ENCODE results near the gene LRCH4.

LRCH4 gene

GRCh38 chr7:100604976-100605911 lies 19.3 kb upstream of the LRCH4 start:
- peak in 2 of 4 experiments; percentile 28 to 40 for DNase-seq (ENCODE audit: low read depth in 4 of 4, low spot score in 1 of 4)

DNA sequence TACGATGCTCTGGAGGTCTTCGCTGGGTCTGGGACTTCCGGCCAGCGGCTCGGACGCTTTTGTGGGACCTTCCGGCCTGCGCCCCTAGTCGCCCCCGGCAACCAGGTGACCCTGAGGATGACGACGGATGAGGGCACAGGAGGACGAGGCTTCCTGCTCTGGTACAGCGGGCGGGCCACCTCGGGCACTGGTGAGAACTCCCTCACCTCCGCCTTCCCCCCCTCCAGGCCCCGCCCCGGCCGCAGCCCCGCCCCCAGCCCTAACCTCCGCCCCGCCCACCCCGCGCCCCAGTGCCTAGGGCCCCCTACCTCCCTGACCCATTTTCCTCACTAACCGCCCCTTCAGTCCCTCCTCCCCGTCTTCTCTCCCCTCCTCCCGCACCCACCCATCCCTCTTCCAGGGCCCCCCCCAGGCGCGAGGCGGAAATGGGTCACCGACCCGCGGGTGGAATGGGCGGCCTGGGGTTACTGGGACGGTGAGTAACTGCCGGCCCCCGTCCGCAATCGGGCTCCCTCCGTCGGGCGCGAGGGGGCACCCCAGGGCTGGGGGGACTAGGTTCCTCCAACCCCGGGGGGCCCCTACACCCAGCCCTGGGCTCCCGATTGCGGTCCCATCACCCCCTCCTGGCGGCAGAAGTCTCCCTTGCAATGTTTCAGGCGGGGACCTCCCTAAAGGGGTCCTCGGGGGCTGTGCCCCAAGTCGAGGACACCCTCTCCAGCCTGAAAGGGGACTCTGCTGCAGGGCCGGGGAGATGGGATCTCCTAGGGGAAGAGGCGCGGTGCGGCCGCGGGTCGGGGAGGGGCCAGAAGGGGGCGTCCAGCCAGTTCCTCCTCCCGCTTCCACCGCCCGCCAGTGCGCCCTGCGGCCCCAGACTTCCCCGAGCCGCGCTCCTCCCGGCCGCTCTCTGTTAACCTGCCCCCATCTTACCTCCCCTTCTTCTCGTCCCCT lies 18.4 kb upstream of the LRCH4 start:
- DNase-seq (ENCODE audit: low read depth in 4 of 4, low spot score in 1 of 4): peak in 3 of 4 experiments; percentile 36 to 63 (median 51)

DNA sequence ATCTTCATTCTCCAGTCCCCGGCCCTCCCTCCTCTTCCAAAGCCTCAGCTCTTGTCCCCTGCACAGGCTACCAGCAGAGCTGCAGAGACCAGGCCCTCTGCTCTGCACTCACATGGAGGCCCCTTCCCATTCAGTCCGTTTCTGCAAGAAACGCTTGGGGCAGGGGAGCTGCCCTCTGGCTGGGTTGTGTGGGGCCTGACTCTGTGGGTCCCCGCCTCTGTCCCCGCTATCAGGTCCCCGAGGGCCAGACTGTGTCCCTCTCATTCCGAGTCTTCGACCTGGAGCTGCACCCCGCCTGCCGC lies 17.7 kb upstream of the LRCH4 start:
- DNase-seq (ENCODE audit: low read depth in 4 of 4, low spot score in 1 of 4): no peak

GRCh38 chr7:100602889-100603725 lies 17.2 kb upstream of the LRCH4 start:
- no peak for DNase-seq (ENCODE audit: low read depth in 4 of 4, low spot score in 1 of 4)

GRCh38 chr7:100600730-100601038 lies 14.8 kb upstream of the LRCH4 start:
- DNase-seq (ENCODE audit: low read depth in 4 of 4, low spot score in 1 of 4): no peak

DNA sequence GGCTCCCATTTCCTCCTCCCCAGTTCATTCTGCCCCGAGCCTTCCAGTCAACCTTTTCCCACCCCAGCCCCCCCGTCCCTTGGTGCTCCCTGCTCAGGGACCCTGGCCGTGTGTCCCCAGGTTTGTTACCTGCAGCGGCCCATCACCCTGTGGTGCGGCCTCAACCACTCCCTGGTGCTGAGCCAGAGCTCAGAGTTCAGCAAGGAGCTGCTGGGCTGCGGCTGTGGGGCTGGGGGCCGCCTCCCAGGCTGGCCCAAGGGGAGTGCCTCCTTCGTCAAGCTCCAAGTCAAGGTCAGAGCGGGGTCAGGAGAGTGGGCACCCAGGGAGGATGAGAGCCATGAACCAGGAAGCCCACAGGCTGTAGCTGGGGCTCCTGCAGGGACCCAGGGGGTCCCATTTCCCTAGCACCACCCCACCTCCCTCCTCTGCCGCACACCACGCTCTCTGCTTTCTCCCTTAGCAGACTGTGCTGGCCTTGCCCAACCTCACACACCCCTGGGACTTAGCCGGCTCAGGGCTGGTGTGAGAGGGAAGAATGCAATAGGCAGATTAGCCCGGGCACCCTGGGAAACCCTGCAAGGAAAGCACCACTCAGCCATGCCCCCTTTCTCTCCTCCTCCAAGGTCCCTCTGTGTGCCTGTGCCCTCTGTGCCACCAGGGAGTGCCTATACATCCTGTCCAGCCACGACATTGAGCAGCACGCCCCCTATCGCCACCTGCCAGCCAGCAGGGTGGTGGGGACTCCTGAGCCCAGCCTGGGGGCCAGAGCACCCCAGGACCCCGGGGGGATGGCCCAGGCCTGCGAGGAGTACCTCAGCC lies 14.2 kb upstream of the LRCH4 start:
- no peak for DNase-seq (ENCODE audit: low read depth in 4 of 4, low spot score in 1 of 4)

GRCh38 chr7:100598425-100598824 lies 12.5 kb upstream of the LRCH4 start:
- DNase-seq (ENCODE audit: low read depth in 4 of 4, low spot score in 1 of 4): no peak

GRCh38 chr7:100595188-100595587 lies 9.3 kb upstream of the LRCH4 start:
- no peak for DNase-seq (ENCODE audit: low read depth in 4 of 4, low spot score in 1 of 4)

DNA sequence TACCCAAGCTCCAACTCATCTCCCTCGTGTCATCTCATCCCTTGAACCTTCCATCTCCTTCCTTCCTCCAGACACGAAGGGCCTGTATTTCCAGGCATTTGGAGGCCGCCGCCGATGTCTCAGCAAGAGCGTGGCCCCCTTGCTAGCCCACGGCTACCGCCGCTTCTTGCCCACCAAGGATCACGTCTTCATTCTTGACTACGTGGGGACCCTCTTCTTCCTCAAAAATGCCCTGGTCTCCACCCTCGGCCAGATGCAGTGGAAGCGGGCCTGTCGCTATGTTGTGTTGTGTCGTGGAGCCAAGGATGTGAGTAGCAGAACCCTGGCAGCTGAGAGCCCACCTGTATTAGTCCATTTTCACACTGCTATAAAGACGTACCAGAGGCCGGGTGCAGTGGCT lies 5.7 kb upstream of the LRCH4 start:
- no peak for DNase-seq (ENCODE audit: low read depth in 4 of 4, low spot score in 1 of 4)

DNA sequence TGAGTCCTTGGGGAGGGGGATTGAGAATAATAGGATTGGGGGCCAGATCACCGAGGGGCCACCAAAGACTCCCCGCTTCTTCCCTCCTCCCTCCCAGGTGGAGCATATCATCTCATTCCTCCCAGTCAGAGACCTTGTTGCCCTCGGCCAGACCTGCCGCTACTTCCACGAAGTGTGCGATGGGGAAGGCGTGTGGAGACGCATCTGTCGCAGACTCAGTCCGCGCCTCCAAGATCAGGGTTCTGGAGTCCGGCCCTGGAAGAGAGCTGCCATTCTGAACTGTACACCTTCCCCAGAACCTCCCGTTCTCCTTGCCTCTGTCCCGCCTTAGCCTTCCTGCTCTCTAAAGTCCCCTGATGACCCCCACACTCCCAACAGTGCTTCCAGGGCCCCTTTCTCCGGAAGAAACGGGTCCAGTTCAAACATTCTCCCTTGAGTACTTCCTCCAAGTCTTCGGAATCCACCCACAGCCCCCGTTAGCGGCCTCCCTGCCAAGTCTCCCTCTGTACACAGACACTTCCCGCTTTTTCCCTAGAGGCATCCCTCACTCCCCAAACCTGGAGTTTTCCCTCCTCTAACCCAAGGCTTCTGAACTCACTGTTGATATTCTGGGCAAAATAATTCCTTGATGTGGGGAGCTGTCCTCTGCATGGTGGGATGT lies 4.3 kb upstream of the LRCH4 start:
- DNase-seq (ENCODE audit: low read depth in 4 of 4, low spot score in 1 of 4): no peak

DNA sequence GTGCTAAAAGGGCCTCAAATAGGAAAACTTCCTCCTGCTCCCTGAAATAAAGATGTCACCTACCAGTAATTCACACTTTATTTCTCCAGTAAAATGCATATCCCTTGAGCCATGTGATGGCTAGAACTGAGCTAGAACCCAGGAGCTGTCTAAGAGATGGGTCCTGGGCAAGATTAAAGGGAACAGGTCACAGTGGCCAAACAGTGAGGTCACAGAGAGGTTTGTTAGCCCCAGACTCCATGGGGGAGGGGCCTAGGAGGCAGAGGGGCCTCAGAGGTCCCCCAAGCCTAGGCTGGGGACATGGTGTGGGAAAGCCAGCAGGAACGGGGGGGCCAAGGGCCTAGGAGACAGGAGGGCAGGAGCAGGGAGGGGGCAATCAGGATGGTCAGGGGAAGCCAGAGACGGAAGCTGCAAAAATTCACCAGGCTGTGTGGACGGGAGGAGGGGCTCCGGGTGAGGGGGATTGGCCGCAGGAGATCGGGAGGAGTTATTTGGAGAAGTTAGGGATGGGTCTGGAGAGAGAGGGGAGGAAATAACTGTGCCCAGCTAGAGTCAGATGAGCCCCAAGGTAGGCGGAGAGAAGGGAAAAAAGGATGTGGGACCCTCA lies 3.5 kb upstream of the LRCH4 start:
- no peak for DNase-seq (ENCODE audit: low read depth in 4 of 4, low spot score in 1 of 4)

DNA sequence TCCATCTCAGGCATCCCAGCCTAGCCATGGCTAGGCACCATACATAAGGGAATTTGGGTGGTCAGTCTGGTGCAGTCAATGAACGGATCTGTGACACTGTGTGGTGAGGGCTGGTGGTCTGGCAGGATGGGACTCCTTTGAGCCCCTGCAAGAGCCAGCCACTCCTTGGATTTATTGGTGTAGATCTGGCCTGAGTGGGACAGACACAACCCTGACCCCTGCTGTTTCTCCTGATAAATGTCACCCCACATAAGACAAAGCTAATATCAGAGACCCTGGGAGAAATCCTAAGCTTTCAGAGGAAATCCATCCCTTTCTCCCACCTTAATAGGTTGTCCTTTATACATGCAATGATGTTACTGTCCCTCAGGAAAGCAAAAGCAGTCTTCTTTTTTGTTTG lies 2.5 kb upstream of the LRCH4 start:
- no peak for DNase-seq (ENCODE audit: low read depth in 4 of 4, low spot score in 1 of 4)

GRCh38 chr7:100586266-100587025 lies 517 bp upstream of the LRCH4 start, which contains the start of gene FBXO24:
TSS of gene FBXO24 (plus strand) at chr7:100586328. CDS start at chr7:100586626, 298 bp downstream.
- DNase-seq (ENCODE audit: low read depth in 4 of 4, low spot score in 1 of 4): peak; percentile 94 to 99 (median 98)

DNA sequence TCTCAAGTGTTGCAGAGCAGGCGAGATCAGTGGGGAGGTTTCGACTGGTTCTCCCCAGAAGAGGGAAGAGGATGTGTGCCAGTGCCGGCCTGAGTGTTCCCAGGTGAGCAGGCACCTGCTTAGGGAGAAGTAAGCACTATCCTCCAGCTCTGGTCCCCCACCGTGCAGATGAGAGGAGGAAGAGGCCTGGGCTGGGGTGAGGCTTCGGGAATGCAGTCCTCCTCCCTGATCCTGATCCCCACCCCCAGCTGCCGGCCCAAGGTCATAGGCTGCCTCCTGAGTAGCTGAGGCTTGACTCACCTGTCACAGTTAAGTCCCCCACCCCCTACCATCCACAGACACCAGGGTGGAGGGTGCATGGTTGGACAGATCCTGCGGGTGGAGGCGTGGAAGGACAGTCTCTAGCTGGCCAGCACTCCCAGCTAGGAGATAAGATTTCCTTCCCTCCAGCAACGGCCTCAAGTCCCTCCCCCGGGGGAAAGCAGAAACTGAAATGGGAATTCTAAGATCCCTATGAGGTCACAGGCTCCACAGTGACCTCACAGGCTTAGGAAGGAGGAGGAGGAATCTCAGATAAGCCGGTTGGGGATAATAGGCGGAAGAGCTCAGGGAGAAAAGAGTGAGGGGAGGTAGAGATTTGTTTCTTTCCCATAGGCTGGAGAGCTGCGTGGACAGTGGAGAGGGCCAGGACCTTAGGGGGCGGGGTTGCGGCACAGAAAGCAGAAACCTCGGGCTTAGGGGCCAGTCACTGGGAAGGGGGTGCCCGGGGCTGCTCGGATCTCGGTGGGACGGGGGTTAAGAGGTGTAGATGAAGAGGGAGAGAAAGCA lies 1.0 kb downstream of the LRCH4 start:
- no peak for DNase-seq (ENCODE audit: low read depth in 4 of 4, low spot score in 1 of 4)

- DNase-seq (ENCODE audit: low read depth in 4 of 4, low spot score in 1 of 4): no peak
Observed at GRCh38 chr7:100584054-100584682, 1.8 kb downstream of the LRCH4 start.

DNA sequence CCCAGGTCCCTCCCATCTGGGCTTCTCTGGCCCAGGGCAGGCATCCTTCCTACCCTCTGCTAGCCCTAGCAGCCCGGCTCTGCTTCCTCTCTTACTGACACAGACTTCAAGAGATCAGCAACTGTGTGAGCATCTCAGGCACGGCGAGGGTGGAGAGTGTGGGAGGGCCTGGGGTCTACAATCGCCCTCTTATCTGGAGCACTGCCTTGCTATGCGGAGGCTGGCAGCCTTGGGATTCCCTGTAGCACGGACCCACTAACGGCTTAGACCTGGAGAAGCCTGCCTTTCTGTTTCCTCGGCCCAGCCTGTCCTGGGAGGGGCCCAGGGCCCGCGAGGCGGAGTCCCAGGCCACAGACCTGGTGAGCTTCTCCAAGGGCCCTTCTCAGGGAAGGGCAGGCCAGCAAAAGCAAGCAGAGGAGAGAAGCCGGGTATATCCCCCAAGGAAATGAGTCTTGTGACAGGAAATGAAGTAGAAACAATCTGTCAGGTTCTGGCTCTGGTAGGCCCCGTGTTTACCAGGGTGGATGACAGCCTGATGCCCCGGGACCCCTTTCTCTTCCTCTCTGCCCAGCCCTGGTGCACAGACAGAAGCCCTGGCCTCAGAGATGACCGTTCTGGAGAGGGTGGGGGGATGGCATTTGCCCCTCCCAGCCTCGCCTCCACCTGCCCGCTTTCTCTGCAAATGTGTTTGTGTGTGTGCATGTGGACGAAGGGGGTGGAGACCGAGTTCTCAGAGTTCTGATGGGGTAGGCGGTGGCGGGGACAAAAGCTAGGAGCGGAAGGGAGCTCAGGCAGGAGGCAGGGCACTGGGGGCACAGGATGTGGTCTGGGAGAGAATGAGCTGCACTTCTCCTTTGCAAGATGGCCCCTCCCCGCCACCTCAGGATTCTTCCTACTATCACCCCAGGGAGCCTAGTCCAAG lies 2.5 kb downstream of the LRCH4 start:
- DNase-seq (ENCODE audit: low read depth in 4 of 4, low spot score in 1 of 4): peak in 2 of 4 experiments; percentile 45 to 67

Measured in stimulated activated CD4-positive, alpha-beta T cell treated with anti-CD3 and anti-CD28 coated beads, Interleukin-1b, Interleukin-23, amount 100 ng/mL, for 24 hours (primary cell).